Measurements from ENCODE around the gene OR51B6.
A peak's percentile ranks its signal among the peaks of the same experiment; 100 is the strongest.
"Not testable (repeated sequence)": the region's sequence is repeated elsewhere in the genome, so short reads cannot be mapped to it uniquely, and the experiment has no call there.

The OR51B6 gene

GRCh38 chr11:5363679-5364078, 12.4 kb downstream of the OR51B6 start:
- Histone ChIP-seq H2AFZ (ENCODE audit: low read depth) (no peak overlapping the region), H3K4me2 (no peak overlapping the region), H3K27ac (no peak overlapping the region), H3K27me3 (ENCODE audit: insufficient read depth, low read depth) (no peaks in the 10 kb centered on the region), H3K79me2 (ENCODE audit: insufficient read depth, low read depth) (no peaks in the 10 kb centered on the region), H3K4me3 (IDR thresholded peaks at IDR 0.05; ENCODE audit: insufficient read depth, low read depth, low read length) (no peak overlapping the region), H3K4me1 (ENCODE audit: low read depth, poor library complexity, severe bottlenecking) (peaks cover 23% of the 10 kb centered on the region), H4K20me1 (ENCODE audit: insufficient read depth) (no peaks in the 10 kb centered on the region), H3K36me3 (ENCODE audit: insufficient read depth) (no peaks in the 10 kb centered on the region), H3K9ac (no peak overlapping the region)
- TF ChIP-seq CTCF (conservative IDR thresholded peaks at IDR 0.05; ENCODE audit: low read depth, low read length): no peak

GRCh38 chr11:5364214-5364613, 12.9 kb downstream of the OR51B6 start:
- H2AFZ ChIP-seq (ENCODE audit: low read depth): no peak overlapping the region

GRCh38 chr11:5366365-5366764, 15.1 kb downstream of the OR51B6 start:
- not testable (repeated sequence) for H4K20me1 ChIP-seq (ENCODE audit: insufficient read depth); H3K36me3 ChIP-seq (ENCODE audit: insufficient read depth); H3K9ac ChIP-seq; H3K79me2 ChIP-seq (ENCODE audit: insufficient read depth, low read depth); H2AFZ ChIP-seq (ENCODE audit: low read depth); H3K27me3 ChIP-seq (ENCODE audit: insufficient read depth, low read depth); H3K27ac ChIP-seq; H3K4me2 ChIP-seq; H3K4me3 ChIP-seq (IDR thresholded peaks at IDR 0.05; ENCODE audit: insufficient read depth, low read depth, low read length)
- H3K4me1 ChIP-seq (ENCODE audit: low read depth, poor library complexity, severe bottlenecking): peaks cover 37% of the 10 kb centered on the region

More at GRCh38 chr11:5364214-5364613, 12.9 kb downstream of the OR51B6 start:
- no peak overlapping the region for H3K27ac ChIP-seq
- TF ChIP-seq CTCF (conservative IDR thresholded peaks at IDR 0.05; ENCODE audit: low read depth, low read length): no peak
- H3K4me3 ChIP-seq (IDR thresholded peaks at IDR 0.05; ENCODE audit: insufficient read depth, low read depth, low read length): no peak overlapping the region
- H3K36me3 ChIP-seq (ENCODE audit: insufficient read depth): no peaks in the 10 kb centered on the region
- no peaks in the 10 kb centered on the region for H3K27me3 ChIP-seq (ENCODE audit: insufficient read depth, low read depth)
- H3K4me1 ChIP-seq (ENCODE audit: low read depth, poor library complexity, severe bottlenecking): peaks cover 28% of the 10 kb centered on the region
- H3K79me2 ChIP-seq (ENCODE audit: insufficient read depth, low read depth): no peaks in the 10 kb centered on the region
- no peak overlapping the region for H3K4me2 ChIP-seq
- H3K9ac ChIP-seq: no peak overlapping the region
- no peaks in the 10 kb centered on the region for H4K20me1 ChIP-seq (ENCODE audit: insufficient read depth)

GRCh38 chr11:5366856-5367255, 15.5 kb downstream of the OR51B6 start:
- H3K4me3 ChIP-seq (IDR thresholded peaks at IDR 0.05; ENCODE audit: insufficient read depth, low read depth, low read length): no peak overlapping the region
- H3K4me2 ChIP-seq: peak overlapping the region; percentile 59; the same call in 1 of the 2 replicates
- H3K36me3 ChIP-seq (ENCODE audit: insufficient read depth): no peaks in the 10 kb centered on the region
- H3K9ac ChIP-seq: no peak overlapping the region
- no peaks in the 10 kb centered on the region for H3K27me3 ChIP-seq (ENCODE audit: insufficient read depth, low read depth)
- H2AFZ ChIP-seq (ENCODE audit: low read depth): no peak overlapping the region
- peak overlapping the region; percentile 53; the same call in 1 of the 2 replicates for H3K27ac ChIP-seq
- no peaks in the 10 kb centered on the region for H3K79me2 ChIP-seq (ENCODE audit: insufficient read depth, low read depth)
- TF ChIP-seq CTCF (conservative IDR thresholded peaks at IDR 0.05; ENCODE audit: low read depth, low read length): no peak
- H3K4me1 ChIP-seq (ENCODE audit: low read depth, poor library complexity, severe bottlenecking): peaks cover 37% of the 10 kb centered on the region
- no peaks in the 10 kb centered on the region for H4K20me1 ChIP-seq (ENCODE audit: insufficient read depth)

- Histone ChIP-seq H3K27me3 (ENCODE audit: insufficient read depth, low read depth) (no peaks in the 10 kb centered on the region), H3K4me2 (peak overlapping the region; percentile 59)
Observed at GRCh38 chr11:5367448-5368074, 16.3 kb downstream of the OR51B6 start.

More at GRCh38 chr11:5367448-5368074, 16.3 kb downstream of the OR51B6 start:
- Histone ChIP-seq H2AFZ (ENCODE audit: low read depth) (peak overlapping the region; percentile 47; the same call in 1 of the 2 replicates), H3K36me3 (ENCODE audit: insufficient read depth) (no peaks in the 10 kb centered on the region), H3K9ac (no peak overlapping the region), H4K20me1 (ENCODE audit: insufficient read depth) (no peaks in the 10 kb centered on the region), H3K4me1 (ENCODE audit: low read depth, poor library complexity, severe bottlenecking) (peaks cover 37% of the 10 kb centered on the region), H3K27ac (peak overlapping the region; percentile 53), H3K79me2 (ENCODE audit: insufficient read depth, low read depth) (no peaks in the 10 kb centered on the region), H3K4me3 (IDR thresholded peaks at IDR 0.05; ENCODE audit: insufficient read depth, low read depth, low read length) (no peak overlapping the region)
- TF ChIP-seq CTCF (conservative IDR thresholded peaks at IDR 0.05; ENCODE audit: low read depth, low read length): no peak

Measured in KMS-11 (cell line).